ENCODE measurements around the gene PIGB.

Gene PIGB

DNA sequence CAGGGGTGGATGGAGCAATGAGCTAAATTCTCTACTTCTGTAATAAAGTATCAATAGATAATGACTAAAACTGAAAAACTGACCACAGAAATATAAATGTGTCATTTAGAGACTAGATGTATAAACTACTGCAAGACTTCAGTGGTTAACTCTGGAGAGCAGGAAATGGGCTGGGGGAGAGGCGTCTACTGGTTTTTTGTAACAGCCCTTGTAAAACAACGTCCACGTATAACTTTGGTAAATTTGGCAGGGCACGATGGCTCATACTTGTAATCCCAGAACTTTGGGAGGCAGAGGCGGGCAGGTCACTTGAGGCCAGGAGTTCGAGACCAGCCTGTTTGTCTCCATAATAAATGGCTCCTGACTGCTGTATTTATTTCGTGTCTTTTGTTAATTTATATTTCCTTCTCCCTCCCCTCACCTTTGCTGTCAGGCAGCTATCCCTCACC lies 41.9 kb upstream of the PIGB start:
- no peak for ATAC-seq
- no peak for TF ChIP-seq ZFP30 (CRISPR knock-in tag; IDR thresholded peaks at IDR 0.05)
- TF ChIP-seq ZNF8 (CRISPR knock-in tag; IDR thresholded peaks at IDR 0.05): no peak
- no peak for TF ChIP-seq ESRRG (CRISPR knock-in tag; IDR thresholded peaks at IDR 0.05)
- TF ChIP-seq PPARA (CRISPR knock-in tag; IDR thresholded peaks at IDR 0.05; ENCODE audit: borderline replicate concordance): no peak
- no peak for TF ChIP-seq ARNTL (CRISPR knock-in tag; IDR thresholded peaks at IDR 0.05; ENCODE audit: borderline replicate concordance, low read depth)
- TF ChIP-seq, protein P1, sequence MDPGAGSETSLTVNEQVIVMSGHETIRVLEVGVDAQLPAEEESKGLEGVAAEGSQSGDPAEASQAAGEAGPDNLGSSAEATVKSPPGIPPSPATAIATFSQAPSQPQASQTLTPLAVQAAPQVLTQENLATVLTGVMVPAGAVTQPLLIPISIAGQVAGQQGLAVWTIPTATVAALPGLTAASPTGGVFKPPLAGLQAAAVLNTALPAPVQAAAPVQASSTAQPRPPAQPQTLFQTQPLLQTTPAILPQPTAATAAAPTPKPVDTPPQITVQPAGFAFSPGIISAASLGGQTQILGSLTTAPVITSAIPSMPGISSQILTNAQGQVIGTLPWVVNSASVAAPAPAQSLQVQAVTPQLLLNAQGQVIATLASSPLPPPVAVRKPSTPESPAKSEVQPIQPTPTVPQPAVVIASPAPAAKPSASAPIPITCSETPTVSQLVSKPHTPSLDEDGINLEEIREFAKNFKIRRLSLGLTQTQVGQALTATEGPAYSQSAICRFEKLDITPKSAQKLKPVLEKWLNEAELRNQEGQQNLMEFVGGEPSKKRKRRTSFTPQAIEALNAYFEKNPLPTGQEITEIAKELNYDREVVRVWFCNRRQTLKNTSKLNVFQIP (CRISPR knock-in tag; IDR thresholded peaks at IDR 0.05; ENCODE audit: borderline replicate concordance, low read depth): no peak
- TF ChIP-seq ZFP3 (CRISPR knock-in tag; IDR thresholded peaks at IDR 0.05): no peak
- TF ChIP-seq SNAI2 (CRISPR knock-in tag; IDR thresholded peaks at IDR 0.05): no peak
- no peak for TF ChIP-seq ISL1 (CRISPR knock-in tag; IDR thresholded peaks at IDR 0.05)
- TF ChIP-seq, protein P2, sequence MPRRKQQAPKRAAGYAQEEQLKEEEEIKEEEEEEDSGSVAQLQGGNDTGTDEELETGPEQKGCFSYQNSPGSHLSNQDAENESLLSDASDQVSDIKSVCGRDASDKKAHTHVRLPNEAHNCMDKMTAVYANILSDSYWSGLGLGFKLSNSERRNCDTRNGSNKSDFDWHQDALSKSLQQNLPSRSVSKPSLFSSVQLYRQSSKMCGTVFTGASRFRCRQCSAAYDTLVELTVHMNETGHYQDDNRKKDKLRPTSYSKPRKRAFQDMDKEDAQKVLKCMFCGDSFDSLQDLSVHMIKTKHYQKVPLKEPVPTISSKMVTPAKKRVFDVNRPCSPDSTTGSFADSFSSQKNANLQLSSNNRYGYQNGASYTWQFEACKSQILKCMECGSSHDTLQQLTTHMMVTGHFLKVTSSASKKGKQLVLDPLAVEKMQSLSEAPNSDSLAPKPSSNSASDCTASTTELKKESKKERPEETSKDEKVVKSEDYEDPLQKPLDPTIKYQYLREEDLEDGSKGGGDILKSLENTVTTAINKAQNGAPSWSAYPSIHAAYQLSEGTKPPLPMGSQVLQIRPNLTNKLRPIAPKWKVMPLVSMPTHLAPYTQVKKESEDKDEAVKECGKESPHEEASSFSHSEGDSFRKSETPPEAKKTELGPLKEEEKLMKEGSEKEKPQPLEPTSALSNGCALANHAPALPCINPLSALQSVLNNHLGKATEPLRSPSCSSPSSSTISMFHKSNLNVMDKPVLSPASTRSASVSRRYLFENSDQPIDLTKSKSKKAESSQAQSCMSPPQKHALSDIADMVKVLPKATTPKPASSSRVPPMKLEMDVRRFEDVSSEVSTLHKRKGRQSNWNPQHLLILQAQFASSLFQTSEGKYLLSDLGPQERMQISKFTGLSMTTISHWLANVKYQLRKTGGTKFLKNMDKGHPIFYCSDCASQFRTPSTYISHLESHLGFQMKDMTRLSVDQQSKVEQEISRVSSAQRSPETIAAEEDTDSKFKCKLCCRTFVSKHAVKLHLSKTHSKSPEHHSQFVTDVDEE (CRISPR knock-in tag; IDR thresholded peaks at IDR 0.05): no peak
- TF ChIP-seq BACH2 (CRISPR knock-in tag; IDR thresholded peaks at IDR 0.05; ENCODE audit: borderline replicate concordance): no peak
- TF ChIP-seq ZNF70 (CRISPR knock-in tag; IDR thresholded peaks at IDR 0.05): no peak
- TF ChIP-seq GLIS3 (CRISPR knock-in tag; IDR thresholded peaks at IDR 0.05): no peak
- no peak for TF ChIP-seq ZC3H10 (CRISPR knock-in tag; IDR thresholded peaks at IDR 0.05)
- TF ChIP-seq, protein P3, sequence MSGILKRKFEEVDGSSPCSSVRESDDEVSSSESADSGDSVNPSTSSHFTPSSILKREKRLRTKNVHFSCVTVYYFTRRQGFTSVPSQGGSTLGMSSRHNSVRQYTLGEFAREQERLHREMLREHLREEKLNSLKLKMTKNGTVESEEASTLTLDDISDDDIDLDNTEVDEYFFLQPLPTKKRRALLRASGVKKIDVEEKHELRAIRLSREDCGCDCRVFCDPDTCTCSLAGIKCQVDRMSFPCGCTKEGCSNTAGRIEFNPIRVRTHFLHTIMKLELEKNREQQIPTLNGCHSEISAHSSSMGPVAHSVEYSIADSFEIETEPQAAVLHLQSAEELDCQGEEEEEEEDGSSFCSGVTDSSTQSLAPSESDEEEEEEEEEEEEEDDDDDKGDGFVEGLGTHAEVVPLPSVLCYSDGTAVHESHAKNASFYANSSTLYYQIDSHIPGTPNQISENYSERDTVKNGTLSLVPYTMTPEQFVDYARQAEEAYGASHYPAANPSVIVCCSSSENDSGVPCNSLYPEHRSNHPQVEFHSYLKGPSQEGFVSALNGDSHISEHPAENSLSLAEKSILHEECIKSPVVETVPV (CRISPR knock-in tag; IDR thresholded peaks at IDR 0.05): no peak
- TF ChIP-seq TOX (CRISPR knock-in tag; IDR thresholded peaks at IDR 0.05; ENCODE audit: borderline replicate concordance): no peak

DNA sequence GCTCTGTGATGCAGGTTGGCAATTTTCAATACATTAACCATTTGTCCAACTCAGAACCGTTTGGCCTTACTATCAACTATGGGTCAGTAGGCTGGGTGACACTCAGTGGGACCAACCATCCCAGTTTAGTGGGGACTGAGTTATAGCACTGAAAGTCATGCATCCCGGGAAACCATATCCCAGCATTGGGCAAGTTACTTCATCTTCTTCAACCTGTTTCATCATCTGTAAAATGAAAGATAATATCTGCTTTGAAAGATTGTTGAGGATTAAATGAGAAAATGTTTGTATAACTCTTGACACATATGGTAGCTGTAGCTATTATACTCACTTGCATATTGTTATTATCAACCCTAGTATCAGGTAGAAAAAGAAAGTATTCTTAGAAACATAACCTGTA lies 41.3 kb upstream of the PIGB start:
- no peak for ATAC-seq

DNA sequence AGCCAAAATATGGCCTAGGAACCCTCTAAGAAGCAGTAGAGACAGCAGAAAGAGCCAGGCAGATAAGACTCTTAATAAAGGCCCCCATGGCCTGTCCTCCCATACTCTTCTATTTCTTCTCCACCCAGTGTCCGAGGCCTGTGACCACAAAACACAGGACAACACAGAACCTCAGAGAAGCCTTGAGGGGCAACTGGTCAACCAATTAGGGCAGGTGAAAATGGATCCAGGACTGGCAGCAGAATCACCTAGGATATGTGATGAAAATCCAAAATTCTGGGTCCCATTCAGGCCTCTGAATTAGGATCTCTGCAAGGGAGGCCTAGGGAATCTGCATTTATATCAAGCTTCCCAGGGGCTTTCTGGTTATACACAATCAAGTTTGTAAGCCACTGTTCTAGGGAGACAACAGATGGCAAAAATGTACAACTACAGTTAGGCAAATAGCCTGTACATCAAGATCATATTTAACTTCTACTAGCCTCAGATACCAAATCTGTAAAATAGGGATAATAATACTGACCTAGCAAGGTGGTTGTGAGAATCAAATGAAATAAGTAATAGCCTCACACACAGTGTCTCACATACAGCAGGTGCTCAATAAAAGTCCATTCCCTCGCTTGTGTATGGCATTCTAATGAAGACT lies 39.8 kb upstream of the PIGB start:
- no peak; the same call in 2 of the 3 replicates for ATAC-seq
- TF ChIP-seq, protein P4, sequence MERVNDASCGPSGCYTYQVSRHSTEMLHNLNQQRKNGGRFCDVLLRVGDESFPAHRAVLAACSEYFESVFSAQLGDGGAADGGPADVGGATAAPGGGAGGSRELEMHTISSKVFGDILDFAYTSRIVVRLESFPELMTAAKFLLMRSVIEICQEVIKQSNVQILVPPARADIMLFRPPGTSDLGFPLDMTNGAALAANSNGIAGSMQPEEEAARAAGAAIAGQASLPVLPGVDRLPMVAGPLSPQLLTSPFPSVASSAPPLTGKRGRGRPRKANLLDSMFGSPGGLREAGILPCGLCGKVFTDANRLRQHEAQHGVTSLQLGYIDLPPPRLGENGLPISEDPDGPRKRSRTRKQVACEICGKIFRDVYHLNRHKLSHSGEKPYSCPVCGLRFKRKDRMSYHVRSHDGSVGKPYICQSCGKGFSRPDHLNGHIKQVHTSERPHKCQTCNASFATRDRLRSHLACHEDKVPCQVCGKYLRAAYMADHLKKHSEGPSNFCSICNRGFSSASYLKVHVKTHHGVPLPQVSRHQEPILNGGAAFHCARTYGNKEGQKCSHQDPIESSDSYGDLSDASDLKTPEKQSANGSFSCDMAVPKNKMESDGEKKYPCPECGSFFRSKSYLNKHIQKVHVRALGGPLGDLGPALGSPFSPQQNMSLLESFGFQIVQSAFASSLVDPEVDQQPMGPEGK (CRISPR knock-in tag; IDR thresholded peaks at IDR 0.05; ENCODE audit: borderline replicate concordance): no peak
- TF ChIP-seq ISL1 (CRISPR knock-in tag; IDR thresholded peaks at IDR 0.05) (no peak), ZFP30 (CRISPR knock-in tag; IDR thresholded peaks at IDR 0.05) (no peak), ZNF565 (CRISPR knock-in tag; conservative IDR thresholded peaks at IDR 0.05; ENCODE audit: low read depth) (no peak)
- TF ChIP-seq, protein P3 (CRISPR knock-in tag; IDR thresholded peaks at IDR 0.05): no peak

More for the DNA sequence above, 41.3 kb upstream of the PIGB start:
- TF ChIP-seq, protein P4 (CRISPR knock-in tag; IDR thresholded peaks at IDR 0.05; ENCODE audit: borderline replicate concordance): no peak
- TF ChIP-seq TCF4 (CRISPR knock-in tag; IDR thresholded peaks at IDR 0.05; ENCODE audit: borderline replicate concordance): no peak
- TF ChIP-seq, protein P1 (CRISPR knock-in tag; IDR thresholded peaks at IDR 0.05; ENCODE audit: borderline replicate concordance, low read depth): no peak
- TF ChIP-seq CSDC2 (CRISPR knock-in tag; IDR thresholded peaks at IDR 0.05): no peak
- no peak for TF ChIP-seq SNAI2 (CRISPR knock-in tag; IDR thresholded peaks at IDR 0.05)
- no peak for TF ChIP-seq PPARA (CRISPR knock-in tag; IDR thresholded peaks at IDR 0.05; ENCODE audit: borderline replicate concordance)

Measured in SK-N-SH treated with all-trans-retinoic acid at 6 μM for 48 hours (cell line).